H9 (cell line): ENCODE data around the gene ERICH6B. TPM values are rescaled to one million over a fixed set of nuclear protein-coding genes. Genes with fewer than 3 reads are reported as not detected.

Experiments
- DNase-seq: peaks from one replicate; pipeline ENCODE4 v3.0.0-alpha.2; 2017
- H2AFZ ChIP-seq: one replicate; pipeline ENCODE4 v1.6.1; 2013; ENCODE audit warnings: mild to moderate bottlenecking, low read length, control low read depth, moderate library complexity
- H2AK5ac ChIP-seq: 2 replicates; pipeline ENCODE4 v1.6.1; 2013; ENCODE audit warnings: low read length, control low read depth, mixed read lengths; ENCODE audit not compliant: insufficient read length
- H2BK120ac ChIP-seq: one replicate; pipeline ENCODE4 v1.6.1; 2013; ENCODE audit warnings: low read depth, mild to moderate bottlenecking, low read length, control low read depth, inconsistent platforms; ENCODE audit not compliant: poor library complexity, severe bottlenecking
- H2BK12ac ChIP-seq: 2 replicates; pipeline ENCODE4 v1.6.1; 2013; ENCODE audit warnings: low read length, control low read depth, mixed read lengths, low read depth; ENCODE audit not compliant: insufficient read length
- H2BK15ac ChIP-seq: 2 replicates; pipeline ENCODE4 v1.6.1; 2013; ENCODE audit warnings: low read depth, low read length, control low read depth
- H2BK20ac ChIP-seq: one replicate; pipeline ENCODE4 v1.6.1; 2013; ENCODE audit warnings: low read depth, mild to moderate bottlenecking, low read length, control low read depth, inconsistent platforms; ENCODE audit not compliant: poor library complexity, severe bottlenecking
- H2BK5ac ChIP-seq: 2 replicates; pipeline ENCODE4 v1.6.1; 2013; ENCODE audit warnings: low read length, control low read depth, mixed read lengths; ENCODE audit not compliant: insufficient read length
- H3K14ac ChIP-seq: 2 replicates; pipeline ENCODE4 v1.6.1; 2013; ENCODE audit warnings: low read length, control low read depth; ENCODE audit not compliant: insufficient read depth
- H3K18ac ChIP-seq: 2 replicates; pipeline ENCODE4 v1.6.1; 2013; ENCODE audit warnings: low read depth, mild to moderate bottlenecking, mixed read lengths, low read length, control low read depth; ENCODE audit not compliant: insufficient read length
- H3K23ac ChIP-seq: 2 replicates; pipeline ENCODE4 v1.6.1; 2013; ENCODE audit warnings: low read length, control low read depth, mixed read lengths, low read depth; ENCODE audit not compliant: insufficient read length
- H3K23me2 ChIP-seq: 2 replicates; pipeline ENCODE4 v1.6.1; 2013; ENCODE audit warnings: low read depth, mild to moderate bottlenecking, mixed read lengths, low read length, control low read depth; ENCODE audit not compliant: insufficient read length, poor library complexity, severe bottlenecking
- H3K27ac ChIP-seq: 2 replicates; pipeline ENCODE4 v1.5.1; 2013; ENCODE audit warnings: low read length, control low read depth, mixed read lengths, low read depth; ENCODE audit not compliant: insufficient read length
- H3K27me3 ChIP-seq: 2 replicates; pipeline ENCODE4 v1.6.1; 2013; ENCODE audit warnings: low read length, control low read depth, inconsistent platforms; ENCODE audit not compliant: insufficient read depth
- H3K4ac ChIP-seq: 2 replicates; pipeline ENCODE4 v1.6.1; 2013; ENCODE audit warnings: low read depth, mild to moderate bottlenecking, control low read depth, inconsistent platforms, low read length, moderate library complexity
- H3K4me1 ChIP-seq: 2 replicates; pipeline ENCODE4 v1.6.1; 2013; ENCODE audit warnings: low read length, control low read depth, inconsistent platforms; ENCODE audit not compliant: insufficient read depth
- H3K4me2 ChIP-seq: 2 replicates; pipeline ENCODE4 v1.6.1; 2013; ENCODE audit warnings: low read length, control low read depth, mixed read lengths; ENCODE audit not compliant: insufficient read length, insufficient read depth
- H3K56ac ChIP-seq: 2 replicates; pipeline ENCODE4 v1.6.1; 2013; ENCODE audit warnings: low read depth, mild to moderate bottlenecking, mixed read lengths, low read length, control low read depth; ENCODE audit not compliant: insufficient read length
- H3K79me1 ChIP-seq: 2 replicates; pipeline ENCODE4 v1.6.1; 2013; ENCODE audit warnings: low read depth, mild to moderate bottlenecking, moderate library complexity, low read length, control low read depth, inconsistent platforms; ENCODE audit not compliant: insufficient read depth, poor library complexity, severe bottlenecking
- H3K79me2 ChIP-seq: 2 replicates; pipeline ENCODE4 v1.6.1; 2013; ENCODE audit warnings: low read length, control low read depth, inconsistent platforms; ENCODE audit not compliant: insufficient read depth
- H3K9ac ChIP-seq: 2 replicates; pipeline ENCODE4 v1.6.1; 2013; ENCODE audit warnings: low read length, control low read depth, mixed read lengths; ENCODE audit not compliant: insufficient read length; ENCODE audit errors: extremely low read depth
- H3K9me3 ChIP-seq: one replicate; pipeline ENCODE4 v1.6.1; 2013; ENCODE audit warnings: low read depth, low read length, inconsistent platforms; ENCODE audit not compliant: control insufficient read depth
- H3T11ph ChIP-seq: one replicate; pipeline ENCODE4 v1.6.1; 2013; ENCODE audit warnings: mild to moderate bottlenecking, low read length, control low read depth, inconsistent platforms
- H4K20me1 ChIP-seq: one replicate; pipeline ENCODE4 v1.6.1; 2013; ENCODE audit not compliant: control insufficient read depth, insufficient read length, insufficient read depth
- H4K5ac ChIP-seq: 2 replicates; pipeline ENCODE4 v1.6.1; 2013; ENCODE audit warnings: low read depth, mild to moderate bottlenecking, mixed read lengths, low read length, control low read depth; ENCODE audit not compliant: insufficient read length
- H4K8ac ChIP-seq: replicated peaks from 2 replicates; pipeline ENCODE4 v1.6.1; 2013; ENCODE audit warnings: low read length, control low read depth, mixed read lengths, low read depth; ENCODE audit not compliant: insufficient read length
- H4K91ac ChIP-seq: 2 replicates; pipeline ENCODE4 v1.6.1; 2013; ENCODE audit warnings: low read depth, mild to moderate bottlenecking, moderate library complexity, mixed read lengths, low read length, control low read depth; ENCODE audit not compliant: insufficient read length
- H3K27ac Mint-ChIP-seq, 3 experiments: 2 replicates in 2 of 3; 3 replicates in 1 of 3; pipeline ENCODE4 v1.8.0; 2020 to 2021; ENCODE audit warnings: mixed read lengths in 3 of 3, mild to moderate bottlenecking in 1 of 3, moderate library complexity in 1 of 3
- H3K27me3 Mint-ChIP-seq: 2 replicates; pipeline ENCODE4 v1.8.0; 2021; ENCODE audit warnings: low read depth, mild to moderate bottlenecking, moderate library complexity, mixed read lengths
- H3K36me3 Mint-ChIP-seq, 3 experiments: 2 replicates in 2 of 3; 3 replicates in 1 of 3; pipeline ENCODE4 v1.8.0; 2020 to 2021; ENCODE audit warnings: low read depth in 3 of 3, mixed read lengths in 3 of 3; ENCODE audit not compliant: insufficient read depth in 1 of 3
- H3K4me1 Mint-ChIP-seq, 2 experiments: 2 replicates each; pipeline ENCODE4 v1.8.0; 2020; ENCODE audit warnings: mixed read lengths in 2 of 2
- H3K4me3 Mint-ChIP-seq, 2 experiments: 2 replicates in 1 of 2; 3 replicates in 1 of 2; pipeline ENCODE4 v1.8.0; 2020 to 2021; ENCODE audit warnings: mild to moderate bottlenecking in 2 of 2, mixed read lengths in 2 of 2, moderate library complexity in 1 of 2
- H3K9me3 Mint-ChIP-seq, 2 experiments: 2 replicates in 1 of 2; 3 replicates in 1 of 2; pipeline ENCODE4 v1.8.0; 2020; ENCODE audit warnings: mild to moderate bottlenecking in 2 of 2, mixed read lengths in 2 of 2, moderate library complexity in 1 of 2
- WGBS: extraction: QIAGEN DNeasy Blood & Tissue Kit; methylation state at CpG from one replicate; pipeline ENCODE4 v1.1.7; 2013; ENCODE audit warnings: missing lambda C conversion rate, low lambda C conversion rate, mixed read lengths; ENCODE audit not compliant: insufficient read length; ENCODE audit errors: extremely low coverage; 5-methylcytosine and 5-hydroxymethylcytosine counted together
- total RNA-seq: library from RNA; stranded (reverse); gene quantifications from 2 replicates; pipeline ENCODE4 v1.2.1, GENCODE V29; 2021
- TF ChIP-seq, protein P1 (sequence below): fragments of 200-600 bp; sonication (generic); conservative IDR thresholded peaks from 3 replicates; pipeline ENCODE4 v1.8.0; 2021; ENCODE audit warnings: antibody characterized with exemption, mild to moderate bottlenecking

ERICH6B gene
- total RNA-seq, 1 experiment from 2014 or later, result not detected

DNA sequence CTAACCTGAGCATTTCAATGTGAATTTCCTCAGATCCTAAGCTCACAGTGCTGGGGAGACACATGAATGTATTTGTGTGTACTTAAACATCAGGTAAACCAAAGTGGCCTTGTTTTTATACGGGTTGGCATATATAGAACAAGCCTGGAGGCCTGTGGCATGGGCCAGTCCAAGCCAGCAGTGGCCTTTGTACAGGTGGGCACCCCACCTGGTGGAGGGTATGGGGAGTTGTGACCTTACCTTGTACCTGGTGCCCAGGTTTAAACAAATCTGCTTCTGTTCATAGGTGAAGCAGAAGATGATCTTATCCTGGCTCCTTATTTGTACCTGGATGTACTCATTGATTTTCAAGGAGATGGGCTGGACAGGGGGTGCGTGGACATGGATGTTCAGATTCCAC, 71.0 kb downstream of the ERICH6B start:
- no peak overlapping the region for H3K4me2 ChIP-seq
- H3K27ac ChIP-seq, result no peak overlapping the region
- H4K20me1 ChIP-seq, result no peaks in the 10 kb centered on the region
- Mint-ChIP-seq H3K27ac (no peak overlapping the region), H3K4me1 (no peaks in the 10 kb centered on the region), H3K4me3 (no peak overlapping the region), H3K36me3 (no peaks in the 10 kb centered on the region), H3K27me3 (no peaks in the 10 kb centered on the region), H3K9me3 (no peaks in the 10 kb centered on the region; a peak in 1 of 5 replicates)
- no peak for DNase-seq
- H4K8ac ChIP-seq, result no peak overlapping the region
- H3K27me3 ChIP-seq, result no peaks in the 10 kb centered on the region
- H4K91ac ChIP-seq, result no peak overlapping the region
- H3K4me1 ChIP-seq, result no peaks in the 10 kb centered on the region
- no peaks in the 10 kb centered on the region for H3K23me2 ChIP-seq
- no peaks in the 10 kb centered on the region for H3K79me1 ChIP-seq
- H3K9ac ChIP-seq, result no peak overlapping the region
- no peak overlapping the region for H2AFZ ChIP-seq
- no peak overlapping the region for H3K23ac ChIP-seq
- TF ChIP-seq, protein P1, sequence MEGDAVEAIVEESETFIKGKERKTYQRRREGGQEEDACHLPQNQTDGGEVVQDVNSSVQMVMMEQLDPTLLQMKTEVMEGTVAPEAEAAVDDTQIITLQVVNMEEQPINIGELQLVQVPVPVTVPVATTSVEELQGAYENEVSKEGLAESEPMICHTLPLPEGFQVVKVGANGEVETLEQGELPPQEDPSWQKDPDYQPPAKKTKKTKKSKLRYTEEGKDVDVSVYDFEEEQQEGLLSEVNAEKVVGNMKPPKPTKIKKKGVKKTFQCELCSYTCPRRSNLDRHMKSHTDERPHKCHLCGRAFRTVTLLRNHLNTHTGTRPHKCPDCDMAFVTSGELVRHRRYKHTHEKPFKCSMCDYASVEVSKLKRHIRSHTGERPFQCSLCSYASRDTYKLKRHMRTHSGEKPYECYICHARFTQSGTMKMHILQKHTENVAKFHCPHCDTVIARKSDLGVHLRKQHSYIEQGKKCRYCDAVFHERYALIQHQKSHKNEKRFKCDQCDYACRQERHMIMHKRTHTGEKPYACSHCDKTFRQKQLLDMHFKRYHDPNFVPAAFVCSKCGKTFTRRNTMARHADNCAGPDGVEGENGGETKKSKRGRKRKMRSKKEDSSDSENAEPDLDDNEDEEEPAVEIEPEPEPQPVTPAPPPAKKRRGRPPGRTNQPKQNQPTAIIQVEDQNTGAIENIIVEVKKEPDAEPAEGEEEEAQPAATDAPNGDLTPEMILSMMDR, result peak; percentile 42; the same call in 1 of the 3 replicates
- H4K5ac ChIP-seq, result no peak overlapping the region
- no peak overlapping the region for H3K4ac ChIP-seq
- no peak overlapping the region for H3K18ac ChIP-seq
- H2BK5ac ChIP-seq, result no peak overlapping the region
- no peak overlapping the region for H3K56ac ChIP-seq
- no peak overlapping the region for H3T11ph ChIP-seq
- H2BK120ac ChIP-seq, result no peak overlapping the region
- H2BK15ac ChIP-seq, result no peak overlapping the region
- no peak overlapping the region for H3K14ac ChIP-seq
- H2BK20ac ChIP-seq, result no peak overlapping the region
- H2BK12ac ChIP-seq, result no peak overlapping the region
- WGBS, result no CpG with 5 or more reads among the region's 2 CpGs
- H3K79me2 ChIP-seq, result no peaks in the 10 kb centered on the region
- H3K9me3 ChIP-seq, result no peaks in the 10 kb centered on the region
- no peak overlapping the region for H2AK5ac ChIP-seq
